ENCODE results near the gene MAPK10.

Gene MAPK10

DNA sequence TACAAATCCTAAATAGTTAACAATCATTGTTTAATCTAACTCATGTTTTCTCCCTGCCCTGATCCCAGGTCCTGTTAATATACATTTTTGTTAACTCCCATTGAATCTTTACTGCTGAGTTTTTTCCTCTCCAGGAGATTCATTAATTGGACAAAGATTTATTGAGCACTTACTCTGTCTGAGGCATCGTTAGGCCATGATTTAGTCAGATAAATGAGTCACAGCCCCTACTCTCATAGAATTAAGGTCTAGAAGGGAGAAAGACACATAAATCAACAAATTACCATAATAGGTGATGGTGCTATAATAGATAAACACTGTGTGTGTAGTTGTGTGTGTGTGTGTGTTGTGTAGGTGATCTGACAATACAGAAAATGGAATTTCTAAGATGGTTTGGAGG lies 112.5 kb downstream of the MAPK10 start:
- TF ChIP-seq, protein P1, sequence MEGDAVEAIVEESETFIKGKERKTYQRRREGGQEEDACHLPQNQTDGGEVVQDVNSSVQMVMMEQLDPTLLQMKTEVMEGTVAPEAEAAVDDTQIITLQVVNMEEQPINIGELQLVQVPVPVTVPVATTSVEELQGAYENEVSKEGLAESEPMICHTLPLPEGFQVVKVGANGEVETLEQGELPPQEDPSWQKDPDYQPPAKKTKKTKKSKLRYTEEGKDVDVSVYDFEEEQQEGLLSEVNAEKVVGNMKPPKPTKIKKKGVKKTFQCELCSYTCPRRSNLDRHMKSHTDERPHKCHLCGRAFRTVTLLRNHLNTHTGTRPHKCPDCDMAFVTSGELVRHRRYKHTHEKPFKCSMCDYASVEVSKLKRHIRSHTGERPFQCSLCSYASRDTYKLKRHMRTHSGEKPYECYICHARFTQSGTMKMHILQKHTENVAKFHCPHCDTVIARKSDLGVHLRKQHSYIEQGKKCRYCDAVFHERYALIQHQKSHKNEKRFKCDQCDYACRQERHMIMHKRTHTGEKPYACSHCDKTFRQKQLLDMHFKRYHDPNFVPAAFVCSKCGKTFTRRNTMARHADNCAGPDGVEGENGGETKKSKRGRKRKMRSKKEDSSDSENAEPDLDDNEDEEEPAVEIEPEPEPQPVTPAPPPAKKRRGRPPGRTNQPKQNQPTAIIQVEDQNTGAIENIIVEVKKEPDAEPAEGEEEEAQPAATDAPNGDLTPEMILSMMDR (IDR thresholded peaks at IDR 0.05) = no peak

DNA sequence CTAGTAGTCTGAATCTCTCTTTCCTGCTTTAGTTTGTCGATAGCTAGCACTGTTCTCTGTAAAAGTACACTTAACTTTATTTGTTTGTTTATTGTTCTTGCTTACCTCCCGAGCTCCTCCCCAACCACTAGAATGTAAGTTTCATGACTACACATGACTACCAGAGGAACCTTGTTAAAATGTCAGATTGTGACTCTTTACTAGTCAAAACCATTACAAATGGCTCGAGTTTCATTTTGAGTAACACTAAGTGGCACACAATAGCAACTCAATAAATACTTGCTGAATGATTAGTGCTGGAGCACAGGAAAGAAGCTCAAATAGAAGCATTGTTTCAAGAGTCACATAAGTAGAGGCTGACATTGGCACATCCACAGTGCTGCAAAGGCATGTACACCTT lies 116.1 kb downstream of the MAPK10 start:
- Histone ChIP-seq H3K4me3 (no peak overlapping the region), H3K27me3 (no peaks in the 10 kb centered on the region), H3K4me1 (no peaks in the 10 kb centered on the region), H3K36me3 (no peaks in the 10 kb centered on the region), H3K9me3 (no peaks in the 10 kb centered on the region), H3K27ac (no peak overlapping the region)
- DNase-seq = no peak
- TF ChIP-seq, protein P1 (IDR thresholded peaks at IDR 0.05) = no peak
- intact Hi-C loops (cut with DNase I; ENCODE audit: low total_unique reads) = no loop called here

More for the DNA sequence above, 112.5 kb downstream of the MAPK10 start:
- no peaks in the 10 kb centered on the region for H3K27me3 ChIP-seq
- DNase-seq = no peak
- no peak overlapping the region for H3K4me3 ChIP-seq
- H3K4me1 ChIP-seq = no peaks in the 10 kb centered on the region
- intact Hi-C loops (cut with DNase I; ENCODE audit: low total_unique reads) = no loop called here
- no peaks in the 10 kb centered on the region for H3K36me3 ChIP-seq
- no peak overlapping the region for H3K27ac ChIP-seq
- no peaks in the 10 kb centered on the region for H3K9me3 ChIP-seq

- no peak for DNase-seq
- no peak overlapping the region for H3K27ac ChIP-seq
- H3K4me1 ChIP-seq = no peaks in the 10 kb centered on the region
- no peaks in the 10 kb centered on the region for H3K9me3 ChIP-seq
- no peaks in the 10 kb centered on the region for H3K36me3 ChIP-seq
- no peak overlapping the region for H3K4me3 ChIP-seq
- TF ChIP-seq, protein P1 (IDR thresholded peaks at IDR 0.05) = no peak
- H3K27me3 ChIP-seq = no peaks in the 10 kb centered on the region
- intact Hi-C loops (cut with DNase I; ENCODE audit: low total_unique reads) = no loop called here
These were observed 117.2 kb downstream of the MAPK10 start for GRCh38 chr4:86242677-86243076.

DNA sequence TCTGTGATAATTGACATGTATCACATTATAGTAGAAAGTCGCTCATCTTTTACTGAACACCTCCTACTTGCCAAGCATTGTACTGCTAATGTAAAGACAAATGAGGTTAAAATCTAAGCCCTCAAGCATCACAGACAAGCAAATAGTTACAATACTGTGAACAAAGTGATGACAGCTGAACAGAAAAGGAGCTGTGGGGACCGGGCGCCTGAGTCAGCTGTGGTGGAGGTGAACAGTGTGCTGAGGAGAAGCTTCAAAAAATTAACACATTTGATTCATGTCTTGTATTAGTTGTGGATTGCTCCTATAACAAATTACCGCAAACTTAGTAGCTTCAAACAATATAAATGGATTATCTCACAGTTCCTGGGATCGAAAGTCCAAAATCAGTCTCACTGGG lies 124.3 kb downstream of the MAPK10 start:
- H3K36me3 ChIP-seq = no peaks in the 10 kb centered on the region
- H3K27me3 ChIP-seq = no peaks in the 10 kb centered on the region
- H3K9me3 ChIP-seq = no peaks in the 10 kb centered on the region
- no peak overlapping the region for H3K27ac ChIP-seq
- no peaks in the 10 kb centered on the region for H3K4me1 ChIP-seq
- no peak overlapping the region for H3K4me3 ChIP-seq
- no peak for DNase-seq
- intact Hi-C loops (cut with DNase I; ENCODE audit: low total_unique reads) = no loop called here
- TF ChIP-seq, protein P1 (IDR thresholded peaks at IDR 0.05) = no peak

DNA sequence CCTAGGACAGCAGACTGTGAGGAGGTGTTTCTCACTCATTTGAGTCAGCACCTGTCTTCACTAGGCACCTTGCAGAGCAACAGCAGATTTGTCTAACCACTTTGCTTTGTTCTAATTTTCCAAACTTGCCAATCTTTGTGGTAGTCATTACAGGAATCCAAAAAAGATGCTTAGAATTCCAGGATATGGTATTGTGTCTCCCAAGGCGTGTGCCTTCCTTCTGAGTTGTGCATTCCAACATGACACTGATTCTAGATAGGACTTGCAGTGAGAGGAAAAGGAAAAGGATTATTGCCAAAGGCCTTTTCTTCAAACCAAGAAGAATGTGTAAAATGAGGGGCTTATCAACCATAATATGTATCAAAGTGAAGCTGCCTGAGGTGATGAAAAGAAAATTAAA lies 126.2 kb downstream of the MAPK10 start:
- Histone ChIP-seq H3K27me3 (no peaks in the 10 kb centered on the region), H3K4me3 (no peak overlapping the region), H3K36me3 (no peaks in the 10 kb centered on the region), H3K27ac (no peak overlapping the region), H3K9me3 (no peaks in the 10 kb centered on the region), H3K4me1 (no peaks in the 10 kb centered on the region)
- intact Hi-C loops (cut with DNase I; ENCODE audit: low total_unique reads) = no loop called here
- no peak for DNase-seq
- TF ChIP-seq, protein P1 (IDR thresholded peaks at IDR 0.05) = no peak

DNA sequence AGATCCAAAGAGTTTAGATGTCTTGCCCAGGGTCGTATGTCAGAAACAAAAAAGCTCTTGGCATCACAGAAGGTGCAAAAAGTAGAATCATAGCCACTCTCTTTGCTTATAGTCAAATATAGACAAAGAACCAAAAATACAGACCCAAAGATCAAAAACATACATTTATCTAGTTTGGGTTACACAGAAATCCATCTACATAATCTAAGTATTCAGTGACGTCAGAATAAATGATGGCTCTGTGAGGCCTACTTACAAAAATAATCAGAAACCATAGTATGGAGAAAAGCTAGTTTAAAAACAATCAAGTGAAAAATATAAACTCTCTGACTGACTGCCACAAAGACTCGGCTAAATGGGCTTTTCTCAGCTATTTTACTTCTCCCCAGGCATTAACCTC lies 126.8 kb downstream of the MAPK10 start:
- no peak for DNase-seq
- Histone ChIP-seq H3K4me1 (no peaks in the 10 kb centered on the region), H3K4me3 (no peak overlapping the region), H3K9me3 (no peaks in the 10 kb centered on the region), H3K27me3 (no peaks in the 10 kb centered on the region), H3K27ac (no peak overlapping the region), H3K36me3 (no peaks in the 10 kb centered on the region)
- intact Hi-C loops (cut with DNase I; ENCODE audit: low total_unique reads) = no loop called here
- TF ChIP-seq, protein P1 (IDR thresholded peaks at IDR 0.05) = no peak

Data from tibial artery (tissue), 4 donors.